Glomerular visceral epithelial cell (primary cell): Measurements from ENCODE around the gene IL1RAP.
A peak's percentile ranks its signal among the peaks of the same experiment; 100 is the strongest.
"Not testable (repeated sequence)": the region's sequence is repeated elsewhere in the genome, so short reads cannot be mapped to it uniquely, and the experiment has no call there.

Source experiments
- DNase-seq: peaks from one replicate; pipeline ENCODE4 v3.0.0-alpha.2; 2016; ENCODE audit errors: extremely low spot score

IL1RAP gene, protein sequence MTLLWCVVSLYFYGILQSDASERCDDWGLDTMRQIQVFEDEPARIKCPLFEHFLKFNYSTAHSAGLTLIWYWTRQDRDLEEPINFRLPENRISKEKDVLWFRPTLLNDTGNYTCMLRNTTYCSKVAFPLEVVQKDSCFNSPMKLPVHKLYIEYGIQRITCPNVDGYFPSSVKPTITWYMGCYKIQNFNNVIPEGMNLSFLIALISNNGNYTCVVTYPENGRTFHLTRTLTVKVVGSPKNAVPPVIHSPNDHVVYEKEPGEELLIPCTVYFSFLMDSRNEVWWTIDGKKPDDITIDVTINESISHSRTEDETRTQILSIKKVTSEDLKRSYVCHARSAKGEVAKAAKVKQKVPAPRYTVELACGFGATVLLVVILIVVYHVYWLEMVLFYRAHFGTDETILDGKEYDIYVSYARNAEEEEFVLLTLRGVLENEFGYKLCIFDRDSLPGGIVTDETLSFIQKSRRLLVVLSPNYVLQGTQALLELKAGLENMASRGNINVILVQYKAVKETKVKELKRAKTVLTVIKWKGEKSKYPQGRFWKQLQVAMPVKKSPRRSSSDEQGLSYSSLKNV

GRCh38 chr3:190513409-190514370 lies at the start of gene IL1RAP:
TSS of gene IL1RAP (plus strand) at chr3:190514085. CDS start at chr3:190564290, 50,205 bp downstream.
- DNase-seq: peak; percentile 90

DNA sequence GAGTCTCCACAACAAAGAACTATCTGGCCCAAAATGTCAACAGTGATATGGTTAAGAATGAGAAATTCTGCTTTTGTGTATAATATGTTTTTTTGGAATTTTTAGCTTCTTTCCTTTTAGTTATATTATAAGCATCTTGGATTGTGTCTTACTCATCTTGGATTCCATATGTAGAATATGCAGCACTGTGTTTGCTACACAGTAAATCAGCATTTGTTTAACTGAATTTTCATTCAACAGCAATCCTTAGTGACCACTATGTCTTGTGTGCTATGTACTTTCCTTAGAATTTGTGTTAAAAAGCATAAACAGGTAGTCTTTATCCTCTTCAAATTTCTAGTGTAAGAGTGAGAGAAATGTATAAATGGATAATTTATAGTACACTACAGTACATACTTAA lies 46.0 kb upstream of the IL1RAP start:
- DNase-seq: no peak

DNA sequence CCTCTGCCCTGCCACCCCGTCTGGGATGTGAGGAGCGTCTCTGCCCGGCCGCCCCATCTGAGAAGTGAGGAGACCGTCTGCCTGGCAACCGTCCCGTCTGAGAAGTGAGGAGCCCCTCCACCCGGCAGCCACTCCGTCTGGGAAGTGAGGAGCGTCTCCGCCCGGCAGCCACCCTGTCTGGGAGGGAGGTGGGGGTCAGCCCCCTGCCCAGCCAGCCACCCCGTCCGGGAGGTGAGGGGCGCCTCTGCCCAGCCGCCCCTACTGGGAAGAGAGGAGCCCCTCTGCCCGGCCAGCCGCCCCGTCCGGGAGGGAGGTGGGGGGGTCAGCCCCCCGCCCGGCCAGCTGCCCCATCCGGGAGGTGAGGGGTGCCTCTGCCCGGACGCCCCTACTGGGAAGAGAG lies 40.6 kb upstream of the IL1RAP start:
- not testable (repeated sequence) for DNase-seq

GRCh38 chr3:190481779-190482178 lies 32.1 kb upstream of the IL1RAP start:
- no peak for DNase-seq

- no peak for DNase-seq
Observed at GRCh38 chr3:190485830-190486532, 27.9 kb upstream of the IL1RAP start.

- DNase-seq: no peak
Observed at GRCh38 chr3:190486533-190486864, 27.4 kb upstream of the IL1RAP start.

- DNase-seq: no peak
Observed at GRCh38 chr3:190486908-190487607, 26.8 kb upstream of the IL1RAP start.

GRCh38 chr3:190491533-190492054 lies 22.3 kb upstream of the IL1RAP start:
- peak; percentile 54 for DNase-seq

GRCh38 chr3:190492129-190492528 lies 21.8 kb upstream of the IL1RAP start:
- no peak for DNase-seq

DNA sequence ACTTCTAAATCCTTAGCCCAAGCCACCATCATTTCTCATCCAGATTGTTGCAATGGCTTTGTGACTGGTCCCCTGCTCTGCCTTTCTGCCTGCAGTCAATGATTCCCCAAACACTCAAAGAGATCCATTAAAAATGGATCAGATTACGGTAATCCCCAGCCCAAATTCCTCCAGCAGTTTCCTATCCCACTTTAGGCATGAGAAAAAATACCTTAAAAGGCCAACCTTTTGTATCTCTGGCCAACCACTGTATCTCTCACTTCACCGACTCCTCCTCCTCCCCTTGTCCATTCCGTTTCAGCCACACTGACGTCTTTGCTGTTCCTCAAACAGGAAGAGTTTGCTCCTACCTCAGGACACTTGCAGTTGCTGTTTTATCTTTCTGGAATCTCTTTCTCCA lies 20.9 kb upstream of the IL1RAP start:
- no peak for DNase-seq

- DNase-seq: no peak
Observed at GRCh38 chr3:190494907-190495306, 19.0 kb upstream of the IL1RAP start.

DNA sequence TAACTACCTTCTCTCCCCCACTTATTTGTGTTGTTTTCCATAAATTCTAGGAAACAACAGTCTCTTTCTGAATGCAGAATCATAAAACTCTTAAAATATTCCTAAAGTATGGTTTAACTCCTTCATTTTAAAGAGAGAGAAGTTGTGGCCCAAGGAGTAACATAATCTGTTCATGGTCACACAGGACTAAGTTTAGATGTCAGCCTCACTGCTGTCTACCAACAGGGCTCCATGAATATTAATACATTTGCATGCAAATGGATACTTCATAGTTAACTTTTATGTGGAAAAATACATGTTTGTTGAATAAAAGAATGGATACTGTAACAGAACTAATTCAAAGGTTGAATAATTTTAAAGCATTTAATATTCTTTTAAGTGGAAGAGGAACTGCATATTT lies 18.5 kb upstream of the IL1RAP start:
- DNase-seq: no peak

GRCh38 chr3:190495796-190496195 lies 18.1 kb upstream of the IL1RAP start:
- DNase-seq: no peak

DNA sequence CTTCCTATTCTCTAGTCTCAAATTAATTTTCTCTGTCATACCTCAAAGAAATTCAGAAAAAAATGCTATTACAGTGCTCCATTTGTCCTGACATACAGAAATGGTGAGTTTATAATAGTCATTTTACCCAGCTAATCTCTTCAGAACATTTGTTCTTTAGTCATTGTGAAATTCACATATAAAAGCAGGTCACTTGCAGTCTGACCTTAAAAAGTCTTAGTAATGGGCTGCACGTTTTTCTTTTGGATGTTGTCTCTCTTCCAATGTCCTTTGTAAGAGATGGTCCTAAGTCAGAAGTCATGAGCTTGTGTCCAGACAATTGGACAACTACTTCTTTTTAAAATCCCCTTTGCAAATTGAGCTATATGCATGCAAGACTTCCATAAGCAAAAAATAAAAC lies 17.0 kb upstream of the IL1RAP start:
- no peak for DNase-seq

GRCh38 chr3:190497811-190498210 lies 16.1 kb upstream of the IL1RAP start:
- DNase-seq: no peak

- no peak for DNase-seq
Observed at GRCh38 chr3:190498293-190498692, 15.6 kb upstream of the IL1RAP start.

DNA sequence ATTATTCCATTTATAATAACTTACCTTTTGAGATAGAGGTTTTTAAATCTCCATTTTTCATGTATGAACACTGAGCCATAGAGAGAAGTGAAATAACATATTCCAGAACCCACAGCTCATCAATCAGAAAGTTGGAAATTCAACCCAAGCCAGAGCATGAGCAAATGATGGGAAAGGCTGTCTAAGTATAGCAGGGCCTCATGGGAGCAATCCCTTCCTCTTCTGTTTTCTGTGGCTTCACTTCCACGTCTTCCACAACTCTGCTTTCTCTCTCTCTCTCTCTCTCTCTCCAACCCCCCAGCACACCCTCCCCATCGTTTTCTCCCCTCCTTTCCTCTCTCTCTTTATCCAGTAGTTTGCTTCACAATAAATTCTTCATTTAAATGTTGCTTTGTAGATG lies 14.8 kb upstream of the IL1RAP start:
- no peak for DNase-seq

DNA sequence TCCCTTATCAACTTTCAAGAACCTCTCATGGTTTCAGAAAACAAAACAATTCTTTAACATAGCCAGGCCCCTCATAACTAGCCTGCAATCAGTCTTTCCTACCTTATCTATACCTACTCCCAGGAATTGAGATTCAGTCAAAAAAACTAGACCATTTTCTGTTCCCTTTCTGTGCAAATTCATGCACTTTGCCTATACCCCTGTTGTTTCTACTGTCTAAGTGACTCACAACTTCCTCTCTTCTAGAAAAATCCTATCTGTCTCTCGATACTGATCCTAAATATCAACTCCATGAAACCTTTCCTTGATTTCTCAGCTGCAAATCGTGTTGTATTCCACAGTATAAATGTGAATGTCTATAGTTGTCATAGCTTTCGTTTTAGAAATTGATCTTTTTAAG lies 10.9 kb upstream of the IL1RAP start:
- no peak for DNase-seq

GRCh38 chr3:190504354-190505125 lies 9.3 kb upstream of the IL1RAP start:
- DNase-seq: no peak

DNA sequence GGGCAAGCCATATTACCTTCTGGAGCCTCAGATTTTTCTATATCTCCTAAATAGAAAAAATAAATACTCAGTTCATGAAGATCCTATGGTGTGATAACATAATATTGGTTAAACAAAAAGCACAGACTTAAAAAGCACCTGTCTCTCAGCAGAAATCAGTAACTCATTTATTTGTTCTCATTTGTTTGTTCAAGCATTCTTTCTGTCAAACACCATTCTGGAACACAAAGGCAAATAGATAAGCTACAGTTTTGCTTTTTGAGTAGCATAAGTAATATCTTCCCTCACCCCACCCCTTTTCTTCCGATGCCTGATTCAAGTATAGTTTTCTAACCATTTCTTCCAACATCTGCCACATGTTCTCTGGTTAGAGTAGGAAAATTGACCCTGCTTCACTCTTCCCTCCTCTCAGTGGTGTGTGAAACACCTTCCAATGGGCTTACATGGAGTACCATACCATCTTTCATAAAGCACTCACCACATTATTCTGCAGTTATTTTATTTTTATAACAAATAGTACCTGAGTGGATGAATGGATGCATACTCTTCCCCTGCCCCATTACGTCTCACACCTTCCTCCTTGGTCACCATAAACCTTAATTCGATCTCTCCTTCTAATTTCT lies 8.4 kb upstream of the IL1RAP start:
- no peak for DNase-seq
